GM23338 (cell line): Measurements from ENCODE around the gene APP. TPM values are rescaled to one million over a fixed set of nuclear protein-coding genes. Genes with fewer than 3 reads are reported as not detected.

Experiments used
- ATAC-seq: fragments of 200-7000 bp; cut with Tn5 transposase; 3 replicates; pipeline ENCODE4 v1.9.1; 2020
- DNase-seq: peaks from one replicate; pipeline ENCODE4 v3.0.0-alpha.2; 2015; ENCODE audit warnings: low spot score
- H2AFZ ChIP-seq: fragments of 200-600 bp; sonication (generic); 2 replicates; pipeline ENCODE4 v1.8.0; 2016; ENCODE audit warnings: antibody characterized with exemption, mild to moderate bottlenecking, moderate library complexity
- H3F3A ChIP-seq: fragments of 200-600 bp; sonication (generic); replicated peaks from 2 replicates; pipeline ENCODE4 v1.8.0; 2017; ENCODE audit warnings: antibody characterized with exemption, mixed run types, low read depth
- H3K27ac ChIP-seq: fragments of 200-600 bp; sonication (generic); 2 replicates; pipeline ENCODE4 v1.6.1; 2016; ENCODE audit warnings: low read depth
- H3K27me3 ChIP-seq: fragments of 200-600 bp; sonication (generic); 2 replicates; pipeline ENCODE4 v1.8.0; 2016; ENCODE audit warnings: mild to moderate bottlenecking, mixed run types, moderate library complexity; ENCODE audit not compliant: insufficient read depth
- H3K36me3 ChIP-seq: fragments of 200-600 bp; sonication (generic); 2 replicates; pipeline ENCODE4 v1.8.0; 2016; ENCODE audit warnings: mild to moderate bottlenecking; ENCODE audit not compliant: insufficient read depth
- H3K4me1 ChIP-seq: fragments of 200-600 bp; sonication (generic); 2 replicates; pipeline ENCODE4 v1.8.0; 2016; ENCODE audit warnings: mild to moderate bottlenecking, moderate library complexity; ENCODE audit not compliant: insufficient read depth
- H3K4me2 ChIP-seq: fragments of 200-600 bp; sonication (generic); 2 replicates; pipeline ENCODE4 v1.7.1; 2017; ENCODE audit warnings: mixed run types
- H3K4me3 ChIP-seq: fragments of 200-600 bp; sonication (generic); 2 replicates; pipeline ENCODE4 v1.6.1; 2016; ENCODE audit warnings: mixed run types
- H3K79me2 ChIP-seq: fragments of 200-600 bp; sonication (generic); replicated peaks from 2 replicates; pipeline ENCODE4 v1.8.0; 2017; ENCODE audit warnings: mild to moderate bottlenecking; ENCODE audit not compliant: insufficient read depth
- H3K9me2 ChIP-seq: fragments of 200-600 bp; sonication (generic); 2 replicates; pipeline ENCODE4 v1.8.0; 2017; ENCODE audit not compliant: insufficient read depth
- H4K20me1 ChIP-seq: fragments of 200-600 bp; sonication (generic); replicated peaks from 2 replicates; pipeline ENCODE4 v1.8.0; 2017; ENCODE audit warnings: mild to moderate bottlenecking; ENCODE audit not compliant: insufficient read depth
- H3K27ac Mint-ChIP-seq: 2 replicates; pipeline ENCODE4 v1.8.0; 2020; ENCODE audit warnings: inconsistent platforms, mild to moderate bottlenecking, moderate library complexity, mixed read lengths
- H3K27me3 Mint-ChIP-seq: 3 replicates; pipeline ENCODE4 v1.8.0; 2022; ENCODE audit warnings: low read depth, mild to moderate bottlenecking, moderate library complexity, mixed read lengths, inconsistent platforms; ENCODE audit not compliant: insufficient read depth, poor library complexity
- H3K36me3 Mint-ChIP-seq: 3 replicates; pipeline ENCODE4 v1.8.0; 2021; ENCODE audit warnings: low read depth, mild to moderate bottlenecking, inconsistent platforms, moderate library complexity, mixed read lengths
- H3K4me1 Mint-ChIP-seq: 3 replicates; pipeline ENCODE4 v1.8.0; 2020; ENCODE audit warnings: mild to moderate bottlenecking, inconsistent platforms, mixed read lengths
- H3K4me3 Mint-ChIP-seq: 3 replicates; pipeline ENCODE4 v1.8.0; 2021; ENCODE audit warnings: moderate library complexity, mild to moderate bottlenecking, inconsistent platforms, mixed read lengths
- H3K9me3 Mint-ChIP-seq: 3 replicates; pipeline ENCODE4 v1.8.0; 2020; ENCODE audit warnings: moderate library complexity, mild to moderate bottlenecking, inconsistent platforms, mixed read lengths
- CTCF ChIP-seq, 2 experiments: fragments of 200-600 bp in 1 of 2; sonication (generic) in 1 of 2; conservative IDR thresholded peaks; 2 replicates each; pipeline versions ENCODE4 v1.5.1 to v1.6.1; 2016 to 2017; ENCODE audit warnings: antibody characterized with exemption in 2 of 2, low read depth in 2 of 2, mild to moderate bottlenecking in 2 of 2, moderate library complexity in 1 of 2
- ETS1 ChIP-seq: IDR thresholded peaks from 2 replicates; pipeline ENCODE4 v1.6.1; 2016; ENCODE audit warnings: antibody characterized with exemption
- EZH2 ChIP-seq: fragments of 200-600 bp; sonication (generic); IDR thresholded peaks from one replicate; pipeline ENCODE4 v1.8.0; 2017; ENCODE audit warnings: antibody characterized with exemption, mild to moderate bottlenecking, low read depth; ENCODE audit not compliant: unreplicated experiment
- JUNB ChIP-seq: IDR thresholded peaks from one replicate; pipeline ENCODE4 v1.6.1; 2016; ENCODE audit warnings: antibody characterized with exemption; ENCODE audit not compliant: unreplicated experiment
- NANOG ChIP-seq: IDR thresholded peaks from 2 replicates; pipeline ENCODE4 v1.6.1; 2016; ENCODE audit warnings: antibody characterized with exemption, borderline replicate concordance
- POLR2AphosphoS5 ChIP-seq: IDR thresholded peaks from 2 replicates; pipeline ENCODE4 v1.6.1; 2016; ENCODE audit warnings: antibody characterized with exemption, low read depth
- REST ChIP-seq: IDR thresholded peaks from one replicate; pipeline ENCODE4 v1.6.1; 2018; ENCODE audit warnings: antibody characterized with exemption; ENCODE audit not compliant: unreplicated experiment
- STAT1 ChIP-seq: IDR thresholded peaks from one replicate; pipeline ENCODE4 v1.6.1; 2016; ENCODE audit warnings: antibody characterized with exemption; ENCODE audit not compliant: unreplicated experiment
- ZNF462 ChIP-seq: fragments of 250-450 bp; sonication (Bioruptor Pico); IDR thresholded peaks from 2 replicates; pipeline ENCODE4 v1.5.0; 2020; ENCODE audit warnings: mild to moderate bottlenecking, moderate library complexity
- polyA plus RNA-seq: library from polyadenylated mRNA; unstranded; fragments of >200 nt; fragmentation: Nextera tagmentation; extraction: Ambion mirVana; gene quantifications from 2 replicates; pipeline ENCODE4 v1.2.1, GENCODE V29; 2016
- total RNA-seq: library from RNA; depleted of rRNA; stranded (reverse); fragments of >200 nt; shearing (Covaris generic); gene quantifications from 2 replicates; pipeline ENCODE4 v1.2.3, GENCODE V29; 2014

APP gene
- total and polyA plus RNA-seq, 2 experiments from 2014 or later, result 69.4 to 444 TPM

GRCh38 chr21:26068776-26069175, 101.8 kb downstream of the APP start:
- H4K20me1 ChIP-seq, result no peaks in the 10 kb centered on the region; the same call in none of the 2 replicates
- H3K4me2 ChIP-seq, result no peak overlapping the region
- peaks cover 99% of the 10 kb centered on the region for H3K4me1 ChIP-seq
- peaks cover 100% of the 10 kb centered on the region for H3K79me2 ChIP-seq
- H3K27me3 Mint-ChIP-seq, result peaks cover 5% of the 10 kb centered on the region
- no peak for TF ChIP-seq STAT1
- no peak for TF ChIP-seq EZH2
- no peak for TF ChIP-seq POLR2AphosphoS5
- TF ChIP-seq ZNF462 (CRISPR knock-in tag), result no peak
- no peak for TF ChIP-seq REST
- no peak for TF ChIP-seq CTCF (conservative IDR thresholded peaks at IDR 0.05; ENCODE audit: low read depth in 2 of 2)
- no peak for TF ChIP-seq JUNB
- no peak for TF ChIP-seq ETS1
- TF ChIP-seq NANOG, result no peak
- no peaks in the 10 kb centered on the region for H3K9me3 Mint-ChIP-seq
- ATAC-seq (no peak), DNase-seq (no peak)
- no peaks in the 10 kb centered on the region for H3K27me3 ChIP-seq
- H3K36me3 Mint-ChIP-seq, result no peaks in the 10 kb centered on the region
- H2AFZ ChIP-seq, result no peak overlapping the region
- peak overlapping the region; percentile 41; the same call in 1 of the 2 replicates for H3K27ac ChIP-seq
- H3F3A ChIP-seq, result no peaks in the 10 kb centered on the region
- peak overlapping the region; percentile 13 for H3K27ac Mint-ChIP-seq
- H3K9me2 ChIP-seq, result no peaks in the 10 kb centered on the region
- H3K4me3 Mint-ChIP-seq, result no peak overlapping the region; the same call in 2 of the 3 replicates
- H3K4me3 ChIP-seq, result no peak overlapping the region
- H3K36me3 ChIP-seq, result no peaks in the 10 kb centered on the region
- peaks cover 87% of the 10 kb centered on the region for H3K4me1 Mint-ChIP-seq
